Gastroesophageal sphincter (tissue), 4 donors: ENCODE data around the gene RBM47. TPM values are rescaled to one million over a fixed set of nuclear protein-coding genes. Genes with fewer than 3 reads are reported as not detected.

ENCODE experiments used
- ATAC-seq: fragments of 150-250 bp; one replicate; pipeline ENCODE4 v1.9.1; 2016; ENCODE audit warnings: mild to moderate bottlenecking, moderate library complexity
- H3K27ac ChIP-seq, 4 donors: fragments of 200-600 bp; sonication (generic) in 3 of 4; 1 replicate in 3 of 4; 2 replicates in 1 of 4; pipeline ENCODE4 v1.5.1; 2016 to 2019
- H3K27me3 ChIP-seq: fragments of 200-600 bp; sonication (generic); one replicate; pipeline ENCODE4 v1.5.1; 2019
- H3K36me3 ChIP-seq, 2 donors: fragments of 200-600 bp; sonication (generic); one replicate each; pipeline ENCODE4 v1.5.1; 2019; ENCODE audit warnings: control low read depth in 1 of 2
- H3K4me1 ChIP-seq, 3 donors: fragments of 200-600 bp; sonication (generic); 1 replicate in 2 of 3; 2 replicates in 1 of 3; pipeline ENCODE4 v1.5.1; 2016 to 2019; ENCODE audit warnings: control low read depth in 2 of 3
- H3K4me3 ChIP-seq, 2 donors: fragments of 200-600 bp; sonication (generic); one replicate each; pipeline ENCODE4 v1.5.1; 2019; ENCODE audit warnings: mild to moderate bottlenecking in 1 of 2, moderate library complexity in 1 of 2
- H3K9me3 ChIP-seq, 3 donors: fragments of 200-600 bp; sonication (generic); one replicate each; pipeline ENCODE4 v1.5.1; 2017 to 2019; ENCODE audit warnings: control low read depth in 2 of 3
- EP300 ChIP-seq: sonication (generic); formaldehyde crosslinking; IDR thresholded peaks from one replicate; pipeline ENCODE4 v1.6.1; 2017; ENCODE audit warnings: antibody characterized with exemption, mild to moderate bottlenecking
- POLR2A ChIP-seq, 2 donors: fragments of 450-650 bp; IDR thresholded peaks; one replicate each; pipeline ENCODE4 v1.6.1; 2017; ENCODE audit warnings: antibody characterized with exemption in 2 of 2, mild to moderate bottlenecking in 2 of 2, moderate library complexity in 1 of 2
- POLR2AphosphoS5 ChIP-seq: sonication (generic); formaldehyde crosslinking; IDR thresholded peaks from one replicate; pipeline ENCODE4 v1.6.1; 2017; ENCODE audit warnings: antibody characterized with exemption
- WGBS, 2 donors: methylation state at CpG; one replicate each; pipeline ENCODE4 v1.1.5; 2018; ENCODE audit warnings: low coverage in 1 of 2; 5-methylcytosine and 5-hydroxymethylcytosine counted together
- total RNA-seq, 4 donors: library from RNA; depleted of rRNA; stranded (reverse); fragments of >200 nt; gene quantifications; one replicate each; pipeline ENCODE4 v1.1.0, GENCODE V29; 2016
- TF ChIP-seq, protein P1 (sequence below), 4 experiments: fragments of 200-600 bp in 2 of 4; fragments of 450-650 bp in 2 of 4; sonication (generic) in 1 of 4; IDR thresholded peaks; one replicate each; pipeline ENCODE4 v1.5.1; 2017 to 2019; ENCODE audit warnings: antibody characterized with exemption in 4 of 4, mild to moderate bottlenecking in 2 of 4, moderate library complexity in 2 of 4

RBM47 gene
- total RNA-seq, 4 donors from 2014 or later, result 9.1 to 36.9 (median 26.4) TPM

DNA sequence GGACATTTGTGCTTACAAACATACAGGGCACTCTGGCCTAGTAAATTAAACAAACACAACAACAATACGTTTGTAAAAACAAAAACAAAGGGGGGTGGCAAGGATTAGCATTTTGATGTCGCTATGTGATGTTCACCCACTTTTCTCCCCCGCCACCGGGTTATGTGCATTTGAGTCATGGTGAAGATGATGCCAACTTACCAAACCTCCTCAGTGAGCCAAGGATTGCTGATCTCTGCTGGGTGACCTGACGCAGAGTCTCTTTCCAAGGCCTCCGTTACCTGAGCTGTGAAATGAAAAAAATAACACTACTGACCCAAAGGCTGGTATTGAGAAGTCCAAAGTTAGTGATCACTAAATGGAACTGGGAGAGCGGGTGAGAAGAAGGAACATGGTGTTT is 85.4 kb downstream of the RBM47 start:
- no peak for ATAC-seq
- H3K4me3 ChIP-seq, result no peak overlapping the region
- H3K36me3 ChIP-seq, result no peaks in the 10 kb centered on the region
- no peak overlapping the region for H3K27ac ChIP-seq
- H3K4me1 ChIP-seq, result no peaks in the 10 kb centered on the region
- TF ChIP-seq, protein P1, sequence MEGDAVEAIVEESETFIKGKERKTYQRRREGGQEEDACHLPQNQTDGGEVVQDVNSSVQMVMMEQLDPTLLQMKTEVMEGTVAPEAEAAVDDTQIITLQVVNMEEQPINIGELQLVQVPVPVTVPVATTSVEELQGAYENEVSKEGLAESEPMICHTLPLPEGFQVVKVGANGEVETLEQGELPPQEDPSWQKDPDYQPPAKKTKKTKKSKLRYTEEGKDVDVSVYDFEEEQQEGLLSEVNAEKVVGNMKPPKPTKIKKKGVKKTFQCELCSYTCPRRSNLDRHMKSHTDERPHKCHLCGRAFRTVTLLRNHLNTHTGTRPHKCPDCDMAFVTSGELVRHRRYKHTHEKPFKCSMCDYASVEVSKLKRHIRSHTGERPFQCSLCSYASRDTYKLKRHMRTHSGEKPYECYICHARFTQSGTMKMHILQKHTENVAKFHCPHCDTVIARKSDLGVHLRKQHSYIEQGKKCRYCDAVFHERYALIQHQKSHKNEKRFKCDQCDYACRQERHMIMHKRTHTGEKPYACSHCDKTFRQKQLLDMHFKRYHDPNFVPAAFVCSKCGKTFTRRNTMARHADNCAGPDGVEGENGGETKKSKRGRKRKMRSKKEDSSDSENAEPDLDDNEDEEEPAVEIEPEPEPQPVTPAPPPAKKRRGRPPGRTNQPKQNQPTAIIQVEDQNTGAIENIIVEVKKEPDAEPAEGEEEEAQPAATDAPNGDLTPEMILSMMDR (IDR thresholded peaks at IDR 0.05), result no peak
- no peak for TF ChIP-seq POLR2AphosphoS5
- no peak for TF ChIP-seq EP300
- TF ChIP-seq POLR2A (IDR thresholded peaks at IDR 0.05), result no peak
- H3K9me3 ChIP-seq, result no peaks in the 10 kb centered on the region
- H3K27me3 ChIP-seq, result no peaks in the 10 kb centered on the region
- 79 to 85% methylated on average over 4 to 7 of the region's 7 CpGs for WGBS, 2 donors

DNA sequence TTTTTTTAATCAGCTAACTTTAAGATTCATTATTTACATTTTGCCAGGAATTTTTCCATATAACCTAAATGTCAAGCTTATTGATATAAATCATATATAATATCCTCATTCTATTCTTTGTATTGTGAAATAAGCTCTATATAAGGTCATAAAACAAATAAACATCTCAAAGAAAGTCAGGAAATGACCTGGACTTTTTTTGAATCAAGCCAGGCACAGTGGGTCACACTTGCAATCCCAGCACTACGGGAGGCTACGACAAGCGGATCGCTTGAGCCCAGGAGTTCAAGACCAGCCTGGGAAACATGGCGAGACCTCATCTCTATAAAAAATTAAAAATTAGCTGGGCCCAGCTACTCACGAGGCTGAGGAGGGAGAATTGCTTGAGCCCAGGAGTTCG is 88.9 kb downstream of the RBM47 start:
- ATAC-seq, result no peak
- no peak overlapping the region for H3K4me3 ChIP-seq

DNA sequence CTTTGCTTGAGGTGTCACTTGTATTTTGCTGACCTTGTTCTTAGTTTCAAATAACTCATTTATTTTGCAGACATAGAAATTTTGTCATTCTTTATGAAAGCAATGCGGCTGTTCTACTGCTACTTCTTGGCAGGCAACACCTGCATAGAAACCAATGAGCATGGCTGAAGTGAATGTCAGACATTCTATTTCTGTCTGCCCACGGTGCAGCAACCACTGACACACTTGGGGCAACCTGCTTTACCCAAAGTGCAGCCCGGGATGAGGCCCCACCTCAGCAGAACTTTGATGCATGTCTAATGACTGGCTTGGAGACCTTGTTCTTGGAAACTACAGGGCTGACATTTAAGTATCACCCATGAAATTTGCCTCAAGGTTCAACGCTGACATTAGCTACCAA is 93.6 kb downstream of the RBM47 start:
- no peak overlapping the region for H3K4me3 ChIP-seq
- H3K27ac ChIP-seq, result no peak overlapping the region
- H3K9me3 ChIP-seq, result no peaks in the 10 kb centered on the region
- no peak for ATAC-seq
- H3K4me1 ChIP-seq, result no peaks in the 10 kb centered on the region
- H3K36me3 ChIP-seq, result no peaks in the 10 kb centered on the region
- no peaks in the 10 kb centered on the region for H3K27me3 ChIP-seq
- TF ChIP-seq EP300, result no peak
- TF ChIP-seq POLR2A (IDR thresholded peaks at IDR 0.05), result no peak
- TF ChIP-seq, protein P1 (IDR thresholded peaks at IDR 0.05), result no peak
- no peak for TF ChIP-seq POLR2AphosphoS5
- WGBS, 2 donors, result 58 to 80% methylated on average over 3 to 4 of the region's 4 CpGs

More for the DNA sequence above, 88.9 kb downstream of the RBM47 start:
- no peaks in the 10 kb centered on the region for H3K27me3 ChIP-seq
- TF ChIP-seq EP300 (no peak), POLR2AphosphoS5 (no peak), POLR2A (IDR thresholded peaks at IDR 0.05) (no peak)
- TF ChIP-seq, protein P1 (IDR thresholded peaks at IDR 0.05), result no peak
- H3K27ac ChIP-seq, result no peak overlapping the region
- no peaks in the 10 kb centered on the region for H3K36me3 ChIP-seq
- H3K4me1 ChIP-seq, result no peaks in the 10 kb centered on the region
- no peaks in the 10 kb centered on the region for H3K9me3 ChIP-seq
- WGBS, 2 donors, result 90 to 100% methylated on average over 4 to 7 of the region's 7 CpGs

DNA sequence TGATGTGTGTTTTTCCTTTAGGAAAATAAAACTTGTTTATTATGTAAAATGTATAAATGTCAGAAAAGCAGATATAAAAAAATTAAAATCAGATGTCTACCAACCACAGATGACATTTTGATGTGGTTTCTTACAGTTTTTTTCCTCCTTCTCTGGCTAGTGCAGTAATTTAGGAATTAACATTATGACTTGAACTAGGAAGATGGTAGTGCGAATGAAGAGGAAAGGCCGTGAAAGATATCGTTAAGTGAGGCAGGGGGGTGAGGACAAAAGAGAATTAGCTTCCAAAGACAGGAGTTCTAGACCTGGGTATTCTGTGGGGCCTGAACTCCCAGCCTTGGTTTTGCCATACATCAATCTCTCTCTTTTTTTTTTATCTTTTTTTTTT is 98.0 kb downstream of the RBM47 start:
- no peaks in the 10 kb centered on the region for H3K36me3 ChIP-seq
- no peak for ATAC-seq
- H3K4me3 ChIP-seq, result no peak overlapping the region
- H3K27me3 ChIP-seq, result no peaks in the 10 kb centered on the region
- H3K9me3 ChIP-seq, result no peaks in the 10 kb centered on the region
- TF ChIP-seq EP300 (no peak), POLR2AphosphoS5 (no peak), POLR2A (IDR thresholded peaks at IDR 0.05) (no peak)
- TF ChIP-seq, protein P1 (IDR thresholded peaks at IDR 0.05), result no peak
- no peaks in the 10 kb centered on the region for H3K4me1 ChIP-seq
- 76 to 82% methylated on average over 3 of the region's 3 CpGs for WGBS, 2 donors
- H3K27ac ChIP-seq, result no peak overlapping the region

DNA sequence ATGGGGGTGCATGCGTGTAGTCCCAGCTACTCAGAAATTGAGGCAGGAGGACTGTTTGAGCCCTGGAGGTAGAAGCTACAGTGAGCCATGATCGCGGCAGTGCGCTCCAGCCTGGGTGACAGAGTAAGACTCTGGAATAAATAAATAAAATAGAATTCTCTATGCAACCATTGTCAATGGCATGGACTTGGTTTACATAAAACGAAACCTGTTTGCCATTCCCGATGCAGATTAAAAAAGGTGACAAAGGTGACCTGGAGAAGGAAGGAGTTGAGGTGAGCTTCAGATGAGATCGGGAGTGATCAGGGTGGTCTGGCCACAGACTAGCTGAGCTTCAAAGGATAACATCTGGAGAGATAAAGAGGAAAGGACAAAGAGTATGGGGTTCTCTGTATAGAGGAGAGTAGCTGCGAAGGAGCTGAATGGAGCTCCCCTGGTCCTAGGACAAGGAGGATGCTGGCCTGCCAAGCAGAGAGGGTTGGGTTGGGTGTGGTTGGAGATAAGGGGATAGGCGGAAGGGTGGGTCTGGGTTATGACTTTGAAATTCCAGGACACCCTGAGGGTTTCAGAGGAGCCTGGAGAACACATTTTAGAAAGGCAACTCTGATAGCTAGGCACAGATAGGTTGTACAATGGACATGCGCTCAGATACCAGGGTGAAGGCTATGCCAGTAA is 98.6 kb downstream of the RBM47 start:
- Histone ChIP-seq H3K4me1 (peaks cover 0 to 4% (median 0%) of the 10 kb centered on the region in 3 donors), H3K4me3 (no peak overlapping the region), H3K27ac (no peak overlapping the region), H3K27me3 (no peaks in the 10 kb centered on the region), H3K9me3 (no peaks in the 10 kb centered on the region), H3K36me3 (no peaks in the 10 kb centered on the region)
- TF ChIP-seq EP300, result no peak
- TF ChIP-seq, protein P1 (IDR thresholded peaks at IDR 0.05), result no peak
- no peak for TF ChIP-seq POLR2A (IDR thresholded peaks at IDR 0.05)
- no peak for TF ChIP-seq POLR2AphosphoS5
- WGBS, 2 donors, result 91 to 93% methylated on average over 10 of the region's 10 CpGs
- no peak for ATAC-seq
